Measurements from ENCODE around the gene FAM98A.

- TF ChIP-seq, protein P1, sequence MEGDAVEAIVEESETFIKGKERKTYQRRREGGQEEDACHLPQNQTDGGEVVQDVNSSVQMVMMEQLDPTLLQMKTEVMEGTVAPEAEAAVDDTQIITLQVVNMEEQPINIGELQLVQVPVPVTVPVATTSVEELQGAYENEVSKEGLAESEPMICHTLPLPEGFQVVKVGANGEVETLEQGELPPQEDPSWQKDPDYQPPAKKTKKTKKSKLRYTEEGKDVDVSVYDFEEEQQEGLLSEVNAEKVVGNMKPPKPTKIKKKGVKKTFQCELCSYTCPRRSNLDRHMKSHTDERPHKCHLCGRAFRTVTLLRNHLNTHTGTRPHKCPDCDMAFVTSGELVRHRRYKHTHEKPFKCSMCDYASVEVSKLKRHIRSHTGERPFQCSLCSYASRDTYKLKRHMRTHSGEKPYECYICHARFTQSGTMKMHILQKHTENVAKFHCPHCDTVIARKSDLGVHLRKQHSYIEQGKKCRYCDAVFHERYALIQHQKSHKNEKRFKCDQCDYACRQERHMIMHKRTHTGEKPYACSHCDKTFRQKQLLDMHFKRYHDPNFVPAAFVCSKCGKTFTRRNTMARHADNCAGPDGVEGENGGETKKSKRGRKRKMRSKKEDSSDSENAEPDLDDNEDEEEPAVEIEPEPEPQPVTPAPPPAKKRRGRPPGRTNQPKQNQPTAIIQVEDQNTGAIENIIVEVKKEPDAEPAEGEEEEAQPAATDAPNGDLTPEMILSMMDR (IDR thresholded peaks at IDR 0.05; ENCODE audit: insufficient read depth, low read length), result no peak
- no peak for TF ChIP-seq POLR2AphosphoS5 (IDR thresholded peaks at IDR 0.05; ENCODE audit: low read depth)
Observed at GRCh38 chr2:33552758-33553461, 46.2 kb downstream of the FAM98A start.

All from HL-60 (cell line).